DOHH2 (cell line): Measurements from ENCODE around the gene CCDC146.

Source experiments
- CTCF ChIP-seq: fragments of 200-600 bp; sonication (generic); IDR thresholded peaks from one replicate; pipeline ENCODE4 v1.5.1; 2014; ENCODE audit warnings: antibody characterized with exemption, mild to moderate bottlenecking, low read depth, low read length; ENCODE audit not compliant: poor library complexity, severe bottlenecking
- EZH2phosphoT487 ChIP-seq: fragments of 200-600 bp; sonication (generic); IDR thresholded peaks from 2 replicates; pipeline ENCODE4 v1.6.1; 2017; ENCODE audit warnings: borderline replicate concordance, mild to moderate bottlenecking, antibody characterized with exemption, low read length, moderate library complexity, mixed read lengths

- TF ChIP-seq CTCF (no peak), EZH2phosphoT487 (no peak)
These were observed 83.3 kb downstream of the CCDC146 start for GRCh38 chr7:77205706-77206105.
